ENCODE measurements around the gene RPS6KA2.

The RPS6KA2 gene

DNA sequence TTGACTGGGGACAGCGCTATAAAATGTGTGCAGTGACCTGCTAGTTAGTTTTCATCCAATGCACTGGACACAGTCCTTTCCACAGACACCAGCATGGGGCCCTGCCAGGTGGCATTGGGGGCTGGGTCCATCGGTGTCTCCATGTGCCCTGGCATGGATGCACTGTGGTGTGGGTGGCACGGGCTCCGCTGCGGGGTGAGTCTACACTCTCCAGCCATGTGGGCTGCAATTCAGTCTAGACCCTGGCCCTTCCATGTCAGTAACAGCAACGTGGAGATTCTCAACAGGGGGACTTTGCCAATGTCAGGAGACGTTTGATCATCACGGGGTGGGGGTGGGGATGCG lies 140.5 kb downstream of the RPS6KA2 start:
- no peak overlapping the region for H3K27ac ChIP-seq
- TF ChIP-seq, protein P1, sequence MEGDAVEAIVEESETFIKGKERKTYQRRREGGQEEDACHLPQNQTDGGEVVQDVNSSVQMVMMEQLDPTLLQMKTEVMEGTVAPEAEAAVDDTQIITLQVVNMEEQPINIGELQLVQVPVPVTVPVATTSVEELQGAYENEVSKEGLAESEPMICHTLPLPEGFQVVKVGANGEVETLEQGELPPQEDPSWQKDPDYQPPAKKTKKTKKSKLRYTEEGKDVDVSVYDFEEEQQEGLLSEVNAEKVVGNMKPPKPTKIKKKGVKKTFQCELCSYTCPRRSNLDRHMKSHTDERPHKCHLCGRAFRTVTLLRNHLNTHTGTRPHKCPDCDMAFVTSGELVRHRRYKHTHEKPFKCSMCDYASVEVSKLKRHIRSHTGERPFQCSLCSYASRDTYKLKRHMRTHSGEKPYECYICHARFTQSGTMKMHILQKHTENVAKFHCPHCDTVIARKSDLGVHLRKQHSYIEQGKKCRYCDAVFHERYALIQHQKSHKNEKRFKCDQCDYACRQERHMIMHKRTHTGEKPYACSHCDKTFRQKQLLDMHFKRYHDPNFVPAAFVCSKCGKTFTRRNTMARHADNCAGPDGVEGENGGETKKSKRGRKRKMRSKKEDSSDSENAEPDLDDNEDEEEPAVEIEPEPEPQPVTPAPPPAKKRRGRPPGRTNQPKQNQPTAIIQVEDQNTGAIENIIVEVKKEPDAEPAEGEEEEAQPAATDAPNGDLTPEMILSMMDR (conservative IDR thresholded peaks at IDR 0.05) = no peak
- no peak for TF ChIP-seq ZFX (IDR thresholded peaks at IDR 0.05)

DNA sequence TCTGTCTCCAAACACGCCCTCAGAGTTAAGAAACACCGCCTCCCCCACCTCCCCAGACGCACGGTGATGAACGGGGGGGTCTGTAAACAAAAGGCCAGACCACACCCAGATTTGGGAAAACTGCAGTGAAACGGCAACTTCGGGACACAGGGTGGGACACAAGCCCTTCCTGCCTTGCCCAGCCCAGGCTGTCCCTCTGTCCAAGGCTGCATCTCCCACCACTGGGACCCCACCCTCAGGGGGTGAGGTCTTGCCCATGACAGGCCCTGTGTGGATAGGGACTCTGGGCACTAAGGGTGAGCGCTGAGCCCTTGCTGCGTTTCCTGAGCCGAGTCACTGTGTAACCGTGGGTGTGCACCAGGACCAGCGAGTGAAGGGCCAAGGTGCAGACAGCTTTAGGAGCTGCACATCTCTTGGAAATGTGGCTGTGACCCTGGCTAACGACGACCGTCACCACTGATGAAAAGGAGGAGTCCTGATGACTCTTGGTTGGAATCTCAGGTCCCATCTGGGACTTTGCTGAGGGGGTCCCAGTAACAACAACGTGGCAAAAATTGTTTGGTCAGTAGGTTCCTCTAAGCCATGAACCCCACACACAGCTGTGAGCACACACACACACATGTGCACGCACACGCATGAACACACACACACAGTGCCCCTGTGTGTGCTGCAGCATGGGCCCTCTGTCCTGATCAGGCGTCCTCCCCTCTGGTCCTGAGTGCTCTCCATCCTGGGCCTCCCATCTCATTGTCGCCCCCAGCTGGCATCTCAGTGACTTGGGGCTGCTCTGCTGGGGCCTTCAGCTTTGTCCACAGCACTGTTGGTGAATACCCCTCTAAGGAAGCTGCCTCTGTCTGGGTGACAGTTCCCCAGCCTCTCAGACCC lies 141.2 kb downstream of the RPS6KA2 start:
- no peak for TF ChIP-seq ZFX (IDR thresholded peaks at IDR 0.05)
- TF ChIP-seq, protein P1 (conservative IDR thresholded peaks at IDR 0.05) = no peak

GRCh38 chr6:166484863-166485262 lies 142.2 kb downstream of the RPS6KA2 start:
- no peak overlapping the region for H3K27ac ChIP-seq
- TF ChIP-seq, protein P1 (conservative IDR thresholded peaks at IDR 0.05) = no peak
- no peak for TF ChIP-seq ZFX (IDR thresholded peaks at IDR 0.05)

More for the DNA sequence above, 141.2 kb downstream of the RPS6KA2 start:
- no peak overlapping the region for H3K27ac ChIP-seq

- no peak for TF ChIP-seq ZFX (IDR thresholded peaks at IDR 0.05)
- TF ChIP-seq, protein P1 (conservative IDR thresholded peaks at IDR 0.05) = no peak
- no peak overlapping the region for H3K27ac ChIP-seq
Observed at GRCh38 chr6:166483573-166484250, 143.3 kb downstream of the RPS6KA2 start.

GRCh38 chr6:166483026-166483425 lies 144.0 kb downstream of the RPS6KA2 start:
- no peak for TF ChIP-seq ZFX (IDR thresholded peaks at IDR 0.05)

GRCh38 chr6:166478782-166479592 lies 148.1 kb downstream of the RPS6KA2 start:
- no peak for TF ChIP-seq ZFX (IDR thresholded peaks at IDR 0.05)
- no peak overlapping the region for H3K27ac ChIP-seq

More at GRCh38 chr6:166483026-166483425, 144.0 kb downstream of the RPS6KA2 start:
- H3K27ac ChIP-seq = no peak overlapping the region

DNA sequence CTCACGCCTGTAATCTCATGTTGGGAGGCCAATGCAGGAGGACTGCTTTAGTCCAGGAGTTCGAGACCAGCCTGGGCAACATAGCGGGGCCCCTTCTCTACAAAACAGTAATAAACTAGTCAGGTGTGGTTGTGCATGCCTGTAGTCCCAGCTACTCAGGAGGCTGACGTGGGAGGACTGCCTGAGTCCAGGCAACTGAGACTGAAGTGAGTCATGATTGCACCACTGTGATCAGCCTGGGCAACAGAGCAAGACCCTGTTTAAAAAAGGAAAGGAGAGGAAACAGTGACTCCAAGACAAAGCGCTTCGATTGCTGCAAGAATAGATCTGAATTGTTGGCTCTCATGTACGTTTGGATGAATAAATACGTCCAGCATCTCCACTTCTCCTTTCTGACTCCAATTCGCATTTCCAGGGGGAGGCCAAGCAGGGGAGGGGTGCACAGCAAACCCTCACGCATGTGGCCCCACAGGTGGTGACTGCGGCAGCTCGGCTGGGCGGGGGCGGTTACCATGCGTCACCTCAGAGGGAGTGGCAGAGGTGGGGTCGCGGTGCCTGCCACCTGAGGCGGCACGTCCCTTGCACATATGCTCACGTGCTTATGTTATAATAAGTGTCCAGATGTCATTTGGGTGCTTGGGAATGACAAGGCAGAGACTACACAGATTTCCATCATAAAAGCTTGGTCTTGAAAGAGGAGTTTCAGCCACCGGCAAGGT lies 149.2 kb downstream of the RPS6KA2 start:
- no peak overlapping the region for H3K27ac ChIP-seq
- TF ChIP-seq ZFX (IDR thresholded peaks at IDR 0.05) = no peak
- TF ChIP-seq, protein P1 (conservative IDR thresholded peaks at IDR 0.05) = no peak

Data from C4-2B (cell line).